ENCODE results near the gene NR0B2. TPM values are rescaled to one million over a fixed set of nuclear protein-coding genes. Genes with fewer than 3 reads are reported as not detected.

The NR0B2 gene
- total RNA-seq, 6 experiments from 2014 or later, result 25.6 to 69.6 (median 43.0) TPM

DNA sequence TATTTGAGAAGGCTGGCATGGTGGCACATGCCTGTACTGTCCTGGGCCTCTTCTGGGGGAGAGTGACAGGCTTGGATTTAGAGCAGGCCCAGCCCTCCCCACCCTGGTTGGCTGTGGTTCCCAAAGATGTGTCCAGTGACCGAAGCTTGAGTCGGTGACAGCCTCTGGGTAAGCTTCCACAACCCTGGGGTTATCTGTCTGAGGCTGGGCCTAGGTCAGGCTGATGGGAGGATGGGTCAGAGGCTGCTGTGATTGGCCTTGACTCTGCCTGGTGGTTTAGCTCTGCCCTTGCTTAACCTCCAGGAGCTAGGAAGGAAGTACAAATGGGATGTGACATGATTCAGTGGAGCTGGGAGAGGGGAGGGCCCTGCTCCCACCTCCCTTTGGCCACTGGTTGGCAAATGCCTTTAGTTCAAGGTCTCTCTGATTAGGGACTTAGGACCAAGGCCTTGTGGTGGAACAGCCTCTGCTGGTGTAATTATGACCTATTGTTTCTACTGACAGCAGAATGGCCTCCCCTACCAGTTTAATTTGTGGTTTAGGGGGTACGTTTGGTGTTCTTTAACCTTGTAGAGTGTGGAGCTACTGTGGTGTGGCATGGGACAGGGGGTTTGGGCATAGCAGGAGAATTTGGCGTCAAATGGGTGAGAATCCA is 24.4 kb upstream of the NR0B2 start:
- peak overlapping the region; percentile 47 to 86 (median 66) for H3K27ac ChIP-seq
- peak; percentile 82 to 96 (median 94) for DNase-seq
- no peak overlapping the region for H3K4me3 ChIP-seq
- H3K9me3 ChIP-seq, result no peaks in the 10 kb centered on the region
- H3K36me3 ChIP-seq, result peaks cover 10 to 32% (median 14%) of the 10 kb centered on the region in 4 donors
- ATAC-seq, result peak; percentile 90 to 97 (median 92)
- no peaks in the 10 kb centered on the region for H3K27me3 ChIP-seq
- TF ChIP-seq POLR2A (IDR thresholded peaks at IDR 0.05), result peak; percentile 66
- TF ChIP-seq, protein P1, sequence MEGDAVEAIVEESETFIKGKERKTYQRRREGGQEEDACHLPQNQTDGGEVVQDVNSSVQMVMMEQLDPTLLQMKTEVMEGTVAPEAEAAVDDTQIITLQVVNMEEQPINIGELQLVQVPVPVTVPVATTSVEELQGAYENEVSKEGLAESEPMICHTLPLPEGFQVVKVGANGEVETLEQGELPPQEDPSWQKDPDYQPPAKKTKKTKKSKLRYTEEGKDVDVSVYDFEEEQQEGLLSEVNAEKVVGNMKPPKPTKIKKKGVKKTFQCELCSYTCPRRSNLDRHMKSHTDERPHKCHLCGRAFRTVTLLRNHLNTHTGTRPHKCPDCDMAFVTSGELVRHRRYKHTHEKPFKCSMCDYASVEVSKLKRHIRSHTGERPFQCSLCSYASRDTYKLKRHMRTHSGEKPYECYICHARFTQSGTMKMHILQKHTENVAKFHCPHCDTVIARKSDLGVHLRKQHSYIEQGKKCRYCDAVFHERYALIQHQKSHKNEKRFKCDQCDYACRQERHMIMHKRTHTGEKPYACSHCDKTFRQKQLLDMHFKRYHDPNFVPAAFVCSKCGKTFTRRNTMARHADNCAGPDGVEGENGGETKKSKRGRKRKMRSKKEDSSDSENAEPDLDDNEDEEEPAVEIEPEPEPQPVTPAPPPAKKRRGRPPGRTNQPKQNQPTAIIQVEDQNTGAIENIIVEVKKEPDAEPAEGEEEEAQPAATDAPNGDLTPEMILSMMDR (IDR thresholded peaks at IDR 0.05), result peak in 1 of 4 donors; percentile 3
- peaks cover 0 to 59% (median 21%) of the 10 kb centered on the region in 4 donors for H3K4me1 ChIP-seq
- intact Hi-C loops (cut with DNase I), result no loop called here
- WGBS (ENCODE audit: insufficient coverage, low coverage, low lambda C conversion rate, missing lambda C conversion rate), result 70% methylated on average over 2 of the region's 4 CpGs

DNA sequence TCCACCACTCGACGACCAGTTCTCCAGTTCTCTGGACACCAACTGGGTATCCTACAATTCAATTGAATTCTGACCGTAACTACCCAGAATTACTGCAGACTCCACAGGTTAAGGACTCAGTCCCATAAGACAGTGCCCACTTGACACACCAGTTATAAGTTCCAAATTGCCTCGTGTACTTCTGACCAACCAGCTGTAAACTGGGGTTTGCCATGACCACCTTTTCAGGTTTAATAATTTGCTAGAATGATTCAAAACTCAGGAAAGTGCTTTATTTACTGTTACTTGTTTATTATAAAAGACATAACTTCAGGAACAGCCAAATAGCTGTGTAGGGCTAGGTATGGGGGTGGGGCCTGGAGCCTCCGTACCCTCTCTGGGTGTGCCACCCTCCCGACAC is 23.0 kb upstream of the NR0B2 start:
- no peaks in the 10 kb centered on the region for H3K27me3 ChIP-seq
- ATAC-seq (no peak), DNase-seq (no peak)
- peak overlapping the region in 1 of 3 donors; percentile 76 for H3K27ac ChIP-seq
- H3K9me3 ChIP-seq, result no peaks in the 10 kb centered on the region
- intact Hi-C loops (cut with DNase I), result no loop called here
- peaks cover 3 to 19% (median 9%) of the 10 kb centered on the region in 4 donors for H3K36me3 ChIP-seq
- H3K4me1 ChIP-seq, result peaks cover 0 to 51% (median 19%) of the 10 kb centered on the region in 4 donors
- no peak overlapping the region for H3K4me3 ChIP-seq
- TF ChIP-seq, protein P1 (IDR thresholded peaks at IDR 0.05), result no peak
- TF ChIP-seq POLR2A (IDR thresholded peaks at IDR 0.05), result no peak
- 70% methylated on average over 6 of the region's 6 CpGs for WGBS (ENCODE audit: insufficient coverage, low coverage, low lambda C conversion rate, missing lambda C conversion rate)

DNA sequence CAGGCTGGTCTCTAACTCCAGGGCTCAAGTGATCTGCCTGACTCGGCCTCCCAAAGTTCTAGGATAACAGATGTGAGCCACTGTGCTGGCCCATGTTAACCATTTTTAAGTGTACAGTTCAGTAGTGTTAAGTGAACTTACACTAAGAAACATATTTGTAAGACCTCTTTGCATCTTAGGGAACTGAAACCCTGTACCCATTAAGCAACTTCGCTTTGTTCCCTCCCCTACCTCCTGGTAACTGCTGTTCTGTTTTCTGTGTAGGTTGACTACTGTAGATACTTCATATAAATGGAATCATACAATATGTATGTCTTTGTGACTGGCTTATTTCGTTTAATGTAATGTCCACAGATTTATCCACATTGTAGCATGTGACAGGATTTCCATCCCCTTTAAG is 18.8 kb upstream of the NR0B2 start:
- no peak for DNase-seq
- Histone ChIP-seq H3K4me3 (no peak overlapping the region), H3K9me3 (no peaks in the 10 kb centered on the region), H3K27me3 (no peaks in the 10 kb centered on the region), H3K27ac (no peak overlapping the region), H3K36me3 (peaks cover 0 to 41% (median 17%) of the 10 kb centered on the region in 4 donors), H3K4me1 (peaks cover 0 to 18% (median 7%) of the 10 kb centered on the region in 4 donors)
- intact Hi-C loops (cut with DNase I), result no loop called here
- 87% methylated on average over 3 of the region's 3 CpGs for WGBS (ENCODE audit: insufficient coverage, low coverage, low lambda C conversion rate, missing lambda C conversion rate)
- peak in 3 of 4 donors; percentile 25 to 50 (median 36) for ATAC-seq
- TF ChIP-seq POLR2A (IDR thresholded peaks at IDR 0.05), result no peak
- TF ChIP-seq, protein P1 (IDR thresholded peaks at IDR 0.05), result no peak

DNA sequence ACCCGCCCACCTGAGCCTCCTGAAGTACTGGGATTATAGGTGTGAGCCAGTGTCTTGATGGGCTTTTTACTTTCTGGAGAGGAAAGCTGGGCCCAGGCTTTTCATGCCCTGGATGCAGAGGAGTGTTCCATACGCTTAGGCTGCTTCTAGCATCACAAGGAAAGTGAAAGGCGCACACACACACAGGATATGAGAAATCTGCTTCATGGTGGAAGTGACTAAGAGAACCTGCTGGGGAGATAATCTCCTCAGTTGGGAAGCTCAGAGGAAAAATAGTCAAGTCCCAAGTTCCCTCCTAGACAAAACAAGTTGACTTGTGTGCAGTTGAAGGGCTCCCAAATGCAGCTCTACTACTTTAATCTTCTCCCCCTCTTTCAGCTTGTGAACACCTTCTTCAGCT is 9.9 kb upstream of the NR0B2 start:
- Histone ChIP-seq H3K27ac (no peak overlapping the region), H3K4me1 (peaks cover 0 to 22% (median 5%) of the 10 kb centered on the region in 4 donors)

More for the DNA sequence above, 9.9 kb upstream of the NR0B2 start:
- peaks cover 0 to 50% (median 21%) of the 10 kb centered on the region in 4 donors for H3K36me3 ChIP-seq
- DNase-seq, result no peak
- TF ChIP-seq, protein P1 (IDR thresholded peaks at IDR 0.05), result no peak
- TF ChIP-seq POLR2A (IDR thresholded peaks at IDR 0.05), result no peak
- no peaks in the 10 kb centered on the region for H3K27me3 ChIP-seq
- ATAC-seq, result no peak
- H3K4me3 ChIP-seq, result no peak overlapping the region
- WGBS (ENCODE audit: insufficient coverage, low coverage, low lambda C conversion rate, missing lambda C conversion rate), result 80% methylated on average over 3 of the region's 3 CpGs
- no peaks in the 10 kb centered on the region for H3K9me3 ChIP-seq
- intact Hi-C loops (cut with DNase I), result no loop called here

Data from right lobe of liver (tissue), 6 donors.